HG03175 (cell line): Measurements from ENCODE around the gene GZMM.

Source experiments
- ATAC-seq: cut with Tn5 transposase; IDR thresholded peaks from one replicate; pipeline ENCODE4 v1.9.1; 2021; ENCODE audit warnings: mild to moderate bottlenecking, moderate library complexity; ENCODE audit not compliant: unreplicated experiment

GZMM gene

DNA sequence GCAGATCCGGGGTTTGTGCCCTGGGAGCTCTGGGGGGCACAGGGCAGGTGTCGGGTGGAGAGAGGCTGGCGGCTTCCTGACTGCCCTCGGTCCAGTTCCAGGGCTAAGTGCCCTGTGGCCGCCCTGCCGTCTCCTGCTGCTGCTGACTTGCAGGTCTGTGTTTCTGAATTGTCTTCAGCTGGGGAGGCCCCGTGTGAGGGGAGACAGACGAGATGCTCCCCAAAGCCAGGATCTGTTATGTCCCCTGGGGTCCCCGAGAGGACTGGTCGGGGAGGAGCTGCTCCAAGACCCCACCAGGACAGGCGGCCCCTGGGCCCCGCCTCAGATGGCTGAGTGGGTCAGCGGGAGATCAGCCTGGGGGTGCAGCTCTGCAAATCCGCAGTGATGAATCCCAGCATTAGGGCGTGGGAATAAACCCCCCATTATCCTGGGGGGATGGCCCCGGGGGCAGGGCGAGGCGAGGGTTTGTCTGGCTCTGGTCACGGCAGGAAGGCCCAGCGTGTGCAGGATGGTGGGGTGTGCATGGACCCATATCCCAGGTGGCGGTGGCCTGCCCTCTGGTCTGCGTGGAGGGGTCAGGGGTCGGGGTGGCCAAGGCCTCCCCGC lies 50.5 kb downstream of the GZMM start:
- ATAC-seq: no peak

DNA sequence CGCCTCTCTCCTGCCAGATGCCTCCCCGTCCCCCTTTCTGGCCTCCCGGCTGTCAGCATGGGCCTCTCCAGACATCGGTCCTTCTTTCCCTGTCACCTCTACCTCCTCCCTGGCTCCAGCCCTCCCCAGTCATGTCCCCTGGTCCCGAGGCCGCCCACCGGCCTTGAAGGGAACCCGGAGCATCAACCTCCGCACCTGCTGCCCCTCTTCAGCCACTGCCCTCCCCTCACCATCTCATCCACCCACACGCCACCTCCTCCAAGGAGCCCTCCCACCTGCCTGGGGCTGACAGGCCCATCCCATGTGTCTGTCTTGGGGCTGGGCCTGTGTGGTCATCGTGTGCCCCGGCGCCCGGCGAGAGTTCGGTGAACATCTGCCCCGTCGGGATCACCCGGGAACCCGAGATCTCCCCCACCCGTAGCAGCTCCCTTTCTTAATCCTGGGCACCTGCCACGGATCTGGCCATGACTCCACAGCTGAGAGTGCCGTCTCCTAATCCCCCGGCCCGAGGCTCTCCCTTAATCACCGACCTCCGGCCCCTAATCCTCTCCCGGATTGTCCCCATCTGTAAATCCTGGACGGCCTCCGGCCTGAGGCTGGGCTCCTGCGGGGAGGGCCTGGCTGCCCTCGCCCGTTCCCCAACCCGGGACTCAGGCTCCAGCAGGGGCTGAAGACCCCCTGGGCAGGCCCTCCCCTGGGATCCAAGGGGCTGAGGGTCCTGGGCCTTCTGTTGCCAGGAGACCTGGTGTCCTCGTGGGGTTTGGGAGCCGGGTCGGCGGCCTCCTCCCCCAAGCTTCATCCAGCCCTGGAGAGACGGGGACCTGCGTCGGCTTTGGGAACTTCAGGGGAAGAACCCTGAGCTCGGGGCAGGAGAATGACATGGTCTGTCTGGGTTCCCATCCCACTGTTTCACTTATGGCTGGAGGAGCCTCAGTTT lies 51.7 kb downstream of the GZMM start:
- no peak for ATAC-seq

DNA sequence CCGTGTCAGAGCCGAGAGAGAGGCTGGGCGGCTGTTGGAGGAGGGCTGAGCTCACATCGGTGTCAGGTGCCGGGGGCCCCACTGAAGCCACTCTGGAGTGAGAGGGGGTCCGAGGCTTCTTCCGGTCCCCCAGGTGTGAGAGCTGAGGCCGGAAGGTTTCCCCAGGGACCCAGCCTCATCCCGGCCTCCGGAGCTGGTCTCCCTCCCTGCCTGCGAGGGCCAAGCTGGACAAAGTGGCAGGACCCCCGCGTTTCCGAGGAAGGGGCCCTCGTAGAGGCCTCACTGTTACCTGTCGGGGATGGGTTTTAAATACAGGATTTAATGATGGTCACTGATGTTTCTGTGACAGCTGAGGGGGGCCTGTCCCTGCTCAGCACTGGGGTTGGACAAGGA lies 52.4 kb downstream of the GZMM start:
- ATAC-seq: no peak

DNA sequence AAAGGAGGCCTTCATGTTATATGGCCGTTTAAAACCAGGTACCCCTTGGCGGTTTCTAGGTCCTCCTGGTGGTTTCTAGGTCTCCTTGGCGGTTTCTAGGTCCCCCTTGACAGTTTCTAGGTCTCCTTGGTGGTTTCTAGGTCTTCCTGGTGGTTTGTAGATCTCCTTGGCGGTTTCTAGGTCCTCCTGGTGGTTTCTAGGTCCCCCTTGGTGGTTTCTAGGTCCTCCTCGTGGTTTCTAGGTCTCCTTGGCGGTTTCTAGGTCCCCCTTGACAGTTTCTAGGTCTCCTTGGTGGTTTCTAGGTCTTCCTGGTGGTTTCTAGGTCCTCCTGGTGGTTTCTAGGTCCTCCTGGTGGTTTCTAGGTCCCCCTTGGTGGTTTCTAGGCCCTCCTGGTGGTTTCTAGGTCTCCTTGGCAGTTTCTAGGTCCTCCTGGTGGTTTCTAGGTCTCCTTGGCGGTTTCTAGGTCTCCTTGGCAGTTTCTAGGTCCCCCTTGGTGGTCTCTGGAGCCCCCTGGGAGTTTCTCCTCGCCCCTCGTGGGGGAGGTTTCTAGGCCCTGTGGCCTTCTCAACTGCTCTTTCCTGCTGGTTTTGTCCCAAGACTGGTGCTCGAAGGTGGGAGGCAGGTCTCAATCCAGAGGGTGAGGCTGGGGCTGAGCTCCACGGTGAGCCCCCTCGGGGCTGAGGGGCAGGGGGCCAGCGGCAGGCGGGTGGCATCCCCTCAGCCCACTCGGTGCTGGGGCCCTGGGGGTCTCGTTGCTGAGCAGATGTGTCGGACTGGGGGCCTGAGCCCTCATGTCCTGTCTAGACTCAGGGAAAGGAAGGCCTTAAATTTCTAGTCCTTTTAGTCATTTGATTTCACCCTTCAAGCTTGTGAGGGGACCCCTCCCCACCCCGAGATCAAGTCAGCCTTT lies 53.8 kb downstream of the GZMM start:
- no peak for ATAC-seq
